T-helper 17 cell (primary cell): ENCODE results near the gene F11R. TPM values are rescaled to one million over a fixed set of nuclear protein-coding genes. Genes with fewer than 3 reads are reported as not detected.

ENCODE experiments used
- total RNA-seq, 4 donors: library from RNA in 2 of 4; stranded (reverse) in 2 of 4; gene quantifications; one replicate each; pipeline ENCODE4 v1.2.3 and lab custom pipeline; 2022 to 2026

The F11R gene
- total RNA-seq, 2 donors from 2014 or later: 13.5 to 23.6 TPM

Other genes with a start within 250 kb of the F11R start
- 100 to 1,000 TPM in 1 of 2 donors, 10 to 100 TPM in 1; 96.6 to 124 TPM for gene LY9, start 225.0 kb downstream of the F11R start, total RNA-seq
- 1 to 10 TPM in 1 of 2 donors, under 1 TPM in 1; 0.73 to 1.4 TPM for gene CD244, start 158.3 kb downstream of the F11R start, total RNA-seq
- not detected for gene ITLN1, start 136.0 kb downstream of the F11R start, total RNA-seq
- not detected for gene ITLN2, start 66.3 kb downstream of the F11R start, total RNA-seq
- 10 to 100 TPM; 45.5 to 45.7 TPM for gene TSTD1, start 17.8 kb upstream of the F11R start, total RNA-seq
- gene USF1, start 24.8 kb upstream of the F11R start, total RNA-seq: 10 to 100 TPM; 80.6 to 85.4 TPM
- gene ARHGAP30, start 48.7 kb upstream of the F11R start, total RNA-seq: 100 to 1,000 TPM; 156 to 189 TPM
- gene NECTIN4, start 68.4 kb upstream of the F11R start, total RNA-seq: not detected
- gene KLHDC9, start 77.2 kb upstream of the F11R start, total RNA-seq: under 1 TPM in 1 of 2 donors, not detected in 1; 0.57 TPM
- gene PFDN2, start 96.9 kb upstream of the F11R start, total RNA-seq: 10 to 100 TPM; 34.5 to 37.1 TPM
- gene NIT1, start 97.0 kb upstream of the F11R start, total RNA-seq: 10 to 100 TPM; 16.0 to 19.3 TPM
- gene DEDD, start 111.5 kb upstream of the F11R start, total RNA-seq: 10 to 100 TPM; 32.9 to 40.0 TPM
- 100 to 1,000 TPM; 152 to 154 TPM for gene UFC1, start 132.8 kb upstream of the F11R start, total RNA-seq
- gene USP21, start 138.3 kb upstream of the F11R start, total RNA-seq: 10 to 100 TPM; 35.9 to 37.0 TPM
- gene PPOX, start 145.3 kb upstream of the F11R start, total RNA-seq: 10 to 100 TPM; 40.4 to 43.7 TPM
- 10 to 100 TPM; 43.7 to 49.2 TPM for gene B4GALT3, start 156.4 kb upstream of the F11R start, total RNA-seq
- gene ADAMTS4, start 177.9 kb upstream of the F11R start, total RNA-seq: under 1 TPM; 0.31 to 0.77 TPM
- gene NDUFS2, start 181.2 kb upstream of the F11R start, total RNA-seq: 10 to 100 TPM; 57.1 to 58.5 TPM
- 10 to 100 TPM in 1 of 2 donors, 1 to 10 TPM in 1; 8.3 to 12.3 TPM for gene FCER1G, start 194.1 kb upstream of the F11R start, total RNA-seq
- gene APOA2, start 202.5 kb upstream of the F11R start, total RNA-seq: not detected
- gene TOMM40L, start 204.9 kb upstream of the F11R start, total RNA-seq: 1 to 10 TPM; 5.4 to 6.9 TPM
- gene NR1I3, start 217.1 kb upstream of the F11R start, total RNA-seq: not detected
- gene PCP4L1, start 237.6 kb upstream of the F11R start, total RNA-seq: not detected